ENCODE results near the gene ACOT2.
"Not testable (repeated sequence)": the region's sequence is repeated elsewhere in the genome, so short reads cannot be mapped to it uniquely, and the experiment has no call there.

ACOT2 gene

GRCh38 chr14:73567358-73567757, 1.7 kb upstream of the ACOT2 start:
- H3F3A ChIP-seq (ENCODE audit: insufficient read depth, low read length) = peaks cover 3% of the 10 kb centered on the region; the same call in 1 of the 2 replicates
- H3K9me2 ChIP-seq (ENCODE audit: low read depth, low read length) = no peaks in the 10 kb centered on the region
- no peaks in the 10 kb centered on the region for H3K79me2 ChIP-seq (ENCODE audit: insufficient read depth, low read length)
- H3K27ac ChIP-seq (ENCODE audit: low read depth, low read length, poor library complexity, severe bottlenecking) = no peak overlapping the region
- no peaks in the 10 kb centered on the region for H3K36me3 ChIP-seq (ENCODE audit: insufficient read depth, low read length)
- no peaks in the 10 kb centered on the region for H3K9me3 ChIP-seq (ENCODE audit: low read length)
- no peak overlapping the region for H3K4me3 ChIP-seq (ENCODE audit: low read depth, low read length, poor library complexity, severe bottlenecking)
- no peak overlapping the region for H3K9ac ChIP-seq (ENCODE audit: low read length)
- no peaks in the 10 kb centered on the region for H4K20me1 ChIP-seq (ENCODE audit: insufficient read depth, low read length)
- H3K27me3 ChIP-seq (ENCODE audit: insufficient read depth, low read length) = no peaks in the 10 kb centered on the region
- TF ChIP-seq EZH2 (IDR thresholded peaks at IDR 0.05; ENCODE audit: borderline replicate concordance, low read length) = no peak
- TF ChIP-seq, protein P1, sequence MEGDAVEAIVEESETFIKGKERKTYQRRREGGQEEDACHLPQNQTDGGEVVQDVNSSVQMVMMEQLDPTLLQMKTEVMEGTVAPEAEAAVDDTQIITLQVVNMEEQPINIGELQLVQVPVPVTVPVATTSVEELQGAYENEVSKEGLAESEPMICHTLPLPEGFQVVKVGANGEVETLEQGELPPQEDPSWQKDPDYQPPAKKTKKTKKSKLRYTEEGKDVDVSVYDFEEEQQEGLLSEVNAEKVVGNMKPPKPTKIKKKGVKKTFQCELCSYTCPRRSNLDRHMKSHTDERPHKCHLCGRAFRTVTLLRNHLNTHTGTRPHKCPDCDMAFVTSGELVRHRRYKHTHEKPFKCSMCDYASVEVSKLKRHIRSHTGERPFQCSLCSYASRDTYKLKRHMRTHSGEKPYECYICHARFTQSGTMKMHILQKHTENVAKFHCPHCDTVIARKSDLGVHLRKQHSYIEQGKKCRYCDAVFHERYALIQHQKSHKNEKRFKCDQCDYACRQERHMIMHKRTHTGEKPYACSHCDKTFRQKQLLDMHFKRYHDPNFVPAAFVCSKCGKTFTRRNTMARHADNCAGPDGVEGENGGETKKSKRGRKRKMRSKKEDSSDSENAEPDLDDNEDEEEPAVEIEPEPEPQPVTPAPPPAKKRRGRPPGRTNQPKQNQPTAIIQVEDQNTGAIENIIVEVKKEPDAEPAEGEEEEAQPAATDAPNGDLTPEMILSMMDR (IDR thresholded peaks at IDR 0.05; ENCODE audit: low read length) = no peak
- no peak overlapping the region for H2AFZ ChIP-seq (ENCODE audit: low read length)
- peak overlapping the region; percentile 68; the same call in 1 of the 2 replicates for H3K4me2 ChIP-seq (ENCODE audit: low read length)
- H3K4me1 ChIP-seq (ENCODE audit: insufficient read depth, low read length, severe bottlenecking) = peaks cover 27% of the 10 kb centered on the region

DNA sequence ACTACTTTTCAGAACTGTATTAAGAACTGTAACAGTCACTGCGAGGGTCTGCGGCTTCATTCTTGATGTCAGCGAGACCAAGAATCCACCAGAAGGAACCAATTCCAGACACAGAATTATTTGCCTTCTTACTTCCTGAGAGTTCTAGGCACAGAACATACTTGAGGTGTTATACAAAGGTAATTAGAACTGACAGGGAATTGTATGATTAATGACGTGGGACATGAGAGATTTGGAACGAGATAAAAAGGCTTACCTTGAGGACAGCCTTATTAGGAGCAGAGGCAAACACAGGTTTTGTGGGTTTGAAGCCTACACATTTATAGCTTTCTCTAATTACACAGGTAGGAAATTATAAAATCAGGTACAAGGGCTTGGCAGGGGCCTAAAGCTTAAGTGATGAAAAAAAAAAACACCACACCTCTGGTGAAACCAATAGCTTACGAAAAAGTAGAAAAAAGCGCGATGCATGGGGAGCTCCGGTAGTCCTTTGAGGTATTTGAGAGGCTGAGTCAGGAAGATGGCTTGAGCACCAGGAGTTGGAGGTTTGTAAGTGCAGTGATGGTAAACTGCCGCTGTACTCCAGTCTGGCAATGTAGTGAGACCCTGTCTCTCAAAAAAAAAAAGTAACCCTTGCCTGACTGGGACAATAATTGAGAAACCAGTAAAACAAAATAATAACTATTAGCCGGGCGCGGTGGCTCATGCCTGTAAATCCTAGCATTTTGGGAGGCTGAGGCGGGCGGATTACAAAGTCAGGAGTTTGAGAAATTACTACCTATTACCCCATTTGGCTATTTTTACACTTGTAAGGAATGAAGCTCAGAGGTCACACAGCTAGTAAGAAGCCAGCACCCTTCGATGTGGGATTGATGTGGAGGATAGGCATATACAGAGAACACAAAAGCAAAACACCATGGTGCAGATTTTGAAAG, 795 bp upstream of the ACOT2 start:
- peak overlapping the region; percentile 68 for H3K9ac ChIP-seq (ENCODE audit: low read length)

DNA sequence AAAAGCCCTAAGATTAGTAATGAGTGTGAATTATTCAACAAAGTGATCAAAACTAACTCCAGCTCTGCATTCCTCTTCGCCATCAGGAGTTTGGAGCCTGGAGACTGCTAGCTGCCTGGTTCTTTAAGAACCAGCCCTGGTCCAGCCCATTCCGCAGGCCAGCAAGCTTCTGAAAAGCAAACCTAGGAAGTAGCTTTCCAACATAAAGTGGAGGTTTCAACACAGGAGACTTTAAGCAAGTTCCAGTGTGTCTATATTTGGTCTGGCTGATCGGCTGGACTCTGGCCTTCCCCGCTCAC, 178 bp upstream of the ACOT2 start:
- Histone ChIP-seq H3K9ac (ENCODE audit: low read length) (peak overlapping the region; percentile 68), H3K4me3 (ENCODE audit: low read depth, low read length, poor library complexity, severe bottlenecking) (peak overlapping the region; percentile 62), H3K27ac (ENCODE audit: low read depth, low read length, poor library complexity, severe bottlenecking) (peak overlapping the region; percentile 35)

More for the DNA sequence above, 795 bp upstream of the ACOT2 start:
- Histone ChIP-seq H3K4me1 (ENCODE audit: insufficient read depth, low read length, severe bottlenecking) (peaks cover 27% of the 10 kb centered on the region), H3K36me3 (ENCODE audit: insufficient read depth, low read length) (no peaks in the 10 kb centered on the region), H4K20me1 (ENCODE audit: insufficient read depth, low read length) (no peaks in the 10 kb centered on the region), H3F3A (ENCODE audit: insufficient read depth, low read length) (peaks cover 3% of the 10 kb centered on the region; the same call in 1 of the 2 replicates), H3K9me3 (ENCODE audit: low read length) (no peaks in the 10 kb centered on the region), H2AFZ (ENCODE audit: low read length) (no peak overlapping the region), H3K4me2 (ENCODE audit: low read length) (peak overlapping the region; percentile 68), H3K4me3 (ENCODE audit: low read depth, low read length, poor library complexity, severe bottlenecking) (peak overlapping the region; percentile 62), H3K79me2 (ENCODE audit: insufficient read depth, low read length) (no peaks in the 10 kb centered on the region), H3K27me3 (ENCODE audit: insufficient read depth, low read length) (no peaks in the 10 kb centered on the region), H3K27ac (ENCODE audit: low read depth, low read length, poor library complexity, severe bottlenecking) (peak overlapping the region; percentile 35), H3K9me2 (ENCODE audit: low read depth, low read length) (no peaks in the 10 kb centered on the region)
- TF ChIP-seq, protein P1 (IDR thresholded peaks at IDR 0.05; ENCODE audit: low read length) = no peak
- no peak for TF ChIP-seq EZH2 (IDR thresholded peaks at IDR 0.05; ENCODE audit: borderline replicate concordance, low read length)

More for the DNA sequence above, 178 bp upstream of the ACOT2 start:
- not testable (repeated sequence) for H3K9me3 ChIP-seq (ENCODE audit: low read length); H3K9me2 ChIP-seq (ENCODE audit: low read depth, low read length); H4K20me1 ChIP-seq (ENCODE audit: insufficient read depth, low read length); H2AFZ ChIP-seq (ENCODE audit: low read length); H3K27me3 ChIP-seq (ENCODE audit: insufficient read depth, low read length); H3K79me2 ChIP-seq (ENCODE audit: insufficient read depth, low read length); H3F3A ChIP-seq (ENCODE audit: insufficient read depth, low read length); H3K36me3 ChIP-seq (ENCODE audit: insufficient read depth, low read length)
- Histone ChIP-seq H3K4me1 (ENCODE audit: insufficient read depth, low read length, severe bottlenecking) (peaks cover 27% of the 10 kb centered on the region), H3K4me2 (ENCODE audit: low read length) (peak overlapping the region; percentile 68)
